Body of pancreas (tissue), 4 donors: ENCODE results near the gene HSBP1. TPM values are rescaled to one million over a fixed set of nuclear protein-coding genes. Genes with fewer than 3 reads are reported as not detected.

ENCODE experiments used
- ATAC-seq: fragments of 150-250 bp; one replicate; pipeline ENCODE4 v1.9.1; 2016
- DNase-seq, 4 donors: peaks; one replicate each; pipeline ENCODE4 v3.0.0-alpha.2; 2019
- H3K27ac ChIP-seq, 4 donors: fragments of 200-600 bp; sonication (generic); 1 replicate in 3 of 4; 2 replicates in 1 of 4; pipeline versions ENCODE4 v1.5.1 to v1.6.1; 2016 to 2019; ENCODE audit warnings: mild to moderate bottlenecking in 1 of 4, mixed read lengths in 1 of 4, moderate library complexity in 1 of 4
- H3K27me3 ChIP-seq, 2 donors: fragments of 200-600 bp; sonication (generic); one replicate each; pipeline ENCODE4 v1.6.0; 2016; ENCODE audit warnings: mild to moderate bottlenecking in 1 of 2
- H3K36me3 ChIP-seq, 2 donors: fragments of 200-600 bp; sonication (generic); replicated peaks in 1 of 2; 2 replicates each; pipeline ENCODE4 v1.5.1; 2016; ENCODE audit warnings: low read depth in 2 of 2; ENCODE audit not compliant: insufficient read depth in 1 of 2
- H3K4me1 ChIP-seq: fragments of 200-600 bp; sonication (generic); one replicate; pipeline ENCODE4 v1.6.0; 2016
- H3K4me3 ChIP-seq, 2 donors: fragments of 200-600 bp; sonication (generic); 1 replicate in 1 of 2; 2 replicates in 1 of 2; pipeline ENCODE4 v1.5.1; 2016 to 2019
- H3K9me3 ChIP-seq, 3 donors: fragments of 200-600 bp; sonication (generic); 1 replicate in 2 of 3; 2 replicates in 1 of 3; pipeline ENCODE4 v1.5.1; 2016
- POLR2A ChIP-seq, 3 donors: fragments of 450-650 bp; IDR thresholded peaks; one replicate each; pipeline ENCODE4 v1.6.1; 2016; ENCODE audit warnings: antibody characterized with exemption in 3 of 3, mild to moderate bottlenecking in 2 of 3
- WGBS, 2 donors: methylation state at CpG; one replicate each; pipeline ENCODE4 v1.1.5; 2017; 5-methylcytosine and 5-hydroxymethylcytosine counted together
- intact Hi-C: fragments of 100-400 bp; cut with DNase I; formaldehyde crosslinking; loops from one replicate; pipeline ENCODE4 v1.15.1; 2023
- total RNA-seq, 2 donors: library from RNA; depleted of rRNA; stranded (reverse); fragments of >200 nt; gene quantifications; one replicate each; pipeline ENCODE4 v1.1.0, GENCODE V29; 2016
- TF ChIP-seq, protein P1 (sequence below), 7 experiments: fragments of 450-650 bp in 4 of 7; fragments of 200-600 bp in 3 of 7; sonication (generic) in 3 of 7; IDR thresholded peaks; one replicate each; pipeline ENCODE4 v1.5.1; 2016 to 2019; ENCODE audit warnings: antibody characterized with exemption in 7 of 7

The HSBP1 gene
- total RNA-seq, 2 donors from 2014 or later: 4.9 to 12.5 TPM

DNA sequence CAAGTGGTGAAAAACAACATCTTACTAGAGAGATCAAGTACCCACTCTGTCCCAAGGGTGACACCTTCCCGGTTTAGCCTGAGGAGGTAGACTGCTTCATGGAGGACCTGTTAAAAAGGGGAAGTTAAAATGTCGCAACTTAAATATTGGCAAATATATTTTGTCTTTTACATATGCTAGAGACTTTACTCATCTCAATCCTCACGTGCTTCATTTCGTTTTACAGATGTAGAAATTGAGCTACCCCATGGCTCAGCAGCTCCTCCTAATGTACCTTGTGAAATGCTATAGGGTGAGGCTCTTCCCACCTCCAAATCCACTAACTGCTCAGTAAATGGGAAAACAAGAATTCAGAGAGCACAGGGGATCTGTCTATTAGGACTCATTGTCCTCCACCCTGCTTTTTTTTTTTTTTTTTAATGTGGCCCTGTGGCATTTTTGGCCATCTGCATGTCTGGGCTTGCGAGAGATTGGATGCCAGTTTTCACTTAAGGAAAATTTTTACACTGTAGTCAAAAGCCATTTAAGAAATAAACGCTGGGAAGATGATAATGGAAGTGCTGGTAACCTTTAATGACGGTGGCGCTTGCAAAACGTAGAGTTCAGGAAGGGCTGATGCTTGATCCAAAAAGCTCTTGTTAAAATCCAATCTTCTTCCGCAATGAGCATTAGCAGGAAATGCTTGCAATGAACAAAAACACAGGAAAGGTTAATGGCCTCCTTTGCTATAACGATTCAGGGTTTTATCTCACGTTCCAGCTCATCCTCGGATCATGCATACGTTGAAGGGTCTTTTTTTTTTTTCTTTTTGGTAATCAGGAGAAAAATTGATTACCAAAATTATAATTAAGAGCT, 39.8 kb downstream of the HSBP1 start:
- H3K36me3 ChIP-seq: no peaks in the 10 kb centered on the region
- DNase-seq: no peak
- intact Hi-C loops: no loop called here
- TF ChIP-seq, protein P1, sequence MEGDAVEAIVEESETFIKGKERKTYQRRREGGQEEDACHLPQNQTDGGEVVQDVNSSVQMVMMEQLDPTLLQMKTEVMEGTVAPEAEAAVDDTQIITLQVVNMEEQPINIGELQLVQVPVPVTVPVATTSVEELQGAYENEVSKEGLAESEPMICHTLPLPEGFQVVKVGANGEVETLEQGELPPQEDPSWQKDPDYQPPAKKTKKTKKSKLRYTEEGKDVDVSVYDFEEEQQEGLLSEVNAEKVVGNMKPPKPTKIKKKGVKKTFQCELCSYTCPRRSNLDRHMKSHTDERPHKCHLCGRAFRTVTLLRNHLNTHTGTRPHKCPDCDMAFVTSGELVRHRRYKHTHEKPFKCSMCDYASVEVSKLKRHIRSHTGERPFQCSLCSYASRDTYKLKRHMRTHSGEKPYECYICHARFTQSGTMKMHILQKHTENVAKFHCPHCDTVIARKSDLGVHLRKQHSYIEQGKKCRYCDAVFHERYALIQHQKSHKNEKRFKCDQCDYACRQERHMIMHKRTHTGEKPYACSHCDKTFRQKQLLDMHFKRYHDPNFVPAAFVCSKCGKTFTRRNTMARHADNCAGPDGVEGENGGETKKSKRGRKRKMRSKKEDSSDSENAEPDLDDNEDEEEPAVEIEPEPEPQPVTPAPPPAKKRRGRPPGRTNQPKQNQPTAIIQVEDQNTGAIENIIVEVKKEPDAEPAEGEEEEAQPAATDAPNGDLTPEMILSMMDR (IDR thresholded peaks at IDR 0.05): no peak
- no peak for TF ChIP-seq POLR2A (IDR thresholded peaks at IDR 0.05)
- ATAC-seq: no peak
- H3K27me3 ChIP-seq: no peaks in the 10 kb centered on the region
- no peak overlapping the region for H3K4me3 ChIP-seq
- H3K27ac ChIP-seq: no peak overlapping the region
- H3K4me1 ChIP-seq: no peaks in the 10 kb centered on the region
- H3K9me3 ChIP-seq: no peaks in the 10 kb centered on the region
- 69 to 70% methylated on average over 14 of the region's 14 CpGs for WGBS, 2 donors

DNA sequence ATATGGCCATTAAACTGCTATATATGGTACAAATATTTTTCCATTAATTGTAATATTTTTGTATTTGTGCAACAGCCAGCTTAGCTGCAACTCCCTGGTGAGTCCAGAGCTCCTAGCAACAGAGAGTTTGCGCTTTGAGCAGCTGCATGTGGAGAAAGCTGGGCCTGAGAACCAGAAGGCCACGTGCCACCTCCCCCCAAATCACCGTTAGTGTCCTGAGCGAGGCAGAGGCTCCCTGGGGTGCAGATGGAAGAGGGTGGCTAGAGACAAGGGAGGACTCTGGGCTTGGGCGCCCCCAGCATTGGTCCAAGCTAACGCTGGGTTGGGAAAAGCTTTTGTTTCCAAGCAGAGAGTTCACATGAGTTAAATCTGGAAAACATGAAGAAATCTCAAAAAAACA, 41.6 kb downstream of the HSBP1 start:
- WGBS, 2 donors: 83 to 87% methylated on average over 5 to 6 of the region's 6 CpGs
- no peak for ATAC-seq

DNA sequence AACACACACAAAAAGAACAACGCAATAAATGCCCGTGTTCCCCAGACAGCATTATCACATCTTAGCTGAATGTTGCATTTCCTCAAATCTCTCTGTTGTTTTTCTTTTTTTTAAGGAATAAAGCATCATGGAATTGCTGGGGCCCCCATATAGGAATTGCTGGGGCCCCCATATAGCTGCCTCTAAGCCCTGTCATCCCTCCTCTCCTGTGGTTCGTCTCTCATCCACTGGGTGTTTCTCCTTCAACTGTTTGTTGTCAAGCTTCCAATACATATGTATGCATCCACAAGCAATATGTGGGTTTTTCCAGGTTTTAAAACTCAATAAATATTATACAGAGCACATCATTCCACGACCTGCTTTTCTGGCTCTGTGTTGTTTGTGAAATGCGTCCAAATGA, 43.2 kb downstream of the HSBP1 start:
- WGBS, 2 donors: 65 to 66% methylated on average over 5 of the region's 5 CpGs
- TF ChIP-seq, protein P1 (IDR thresholded peaks at IDR 0.05): no peak
- TF ChIP-seq POLR2A (IDR thresholded peaks at IDR 0.05): no peak
- DNase-seq (no peak), ATAC-seq (no peak)
- H3K9me3 ChIP-seq: no peaks in the 10 kb centered on the region
- no peak overlapping the region for H3K4me3 ChIP-seq
- H3K36me3 ChIP-seq: no peaks in the 10 kb centered on the region
- H3K27me3 ChIP-seq: no peaks in the 10 kb centered on the region
- H3K27ac ChIP-seq: no peak overlapping the region
- H3K4me1 ChIP-seq: no peaks in the 10 kb centered on the region
- intact Hi-C loops: no loop called here

More for the DNA sequence above, 41.6 kb downstream of the HSBP1 start:
- no peak overlapping the region for H3K27ac ChIP-seq
- H3K27me3 ChIP-seq: no peaks in the 10 kb centered on the region
- H3K4me3 ChIP-seq: no peak overlapping the region
- H3K9me3 ChIP-seq: no peaks in the 10 kb centered on the region
- DNase-seq: no peak
- TF ChIP-seq, protein P1 (IDR thresholded peaks at IDR 0.05): no peak
- no peak for TF ChIP-seq POLR2A (IDR thresholded peaks at IDR 0.05)
- H3K4me1 ChIP-seq: no peaks in the 10 kb centered on the region
- intact Hi-C loops: no loop called here
- H3K36me3 ChIP-seq: no peaks in the 10 kb centered on the region

DNA sequence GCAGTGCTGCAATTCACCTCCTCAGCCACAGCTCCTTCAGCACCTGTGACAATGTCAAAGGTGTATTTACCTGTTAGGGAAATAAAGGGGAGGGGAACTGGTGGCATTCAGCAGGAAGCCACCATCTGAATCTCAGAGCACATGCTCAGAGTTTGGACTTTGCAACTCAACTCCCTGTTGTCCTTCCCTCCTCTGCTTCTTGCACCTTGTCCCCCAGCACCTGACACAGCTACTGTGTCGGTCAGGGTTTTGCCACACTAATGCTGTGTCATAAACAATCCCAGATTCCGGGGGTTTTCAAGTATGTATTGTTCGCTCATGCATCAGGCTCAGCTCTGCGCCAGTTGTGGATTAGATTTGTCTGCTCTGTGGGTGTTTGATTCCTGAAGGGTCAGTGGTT, 43.7 kb downstream of the HSBP1 start:
- ATAC-seq: no peak
- Histone ChIP-seq H3K27me3 (no peaks in the 10 kb centered on the region), H3K4me3 (no peak overlapping the region), H3K9me3 (no peaks in the 10 kb centered on the region), H3K27ac (no peak overlapping the region), H3K36me3 (no peaks in the 10 kb centered on the region), H3K4me1 (no peaks in the 10 kb centered on the region)
- WGBS, 2 donors: 84 to 89% methylated on average over 4 of the region's 4 CpGs
- intact Hi-C loops: no loop called here
- DNase-seq: no peak
- TF ChIP-seq POLR2A (IDR thresholded peaks at IDR 0.05): no peak
- TF ChIP-seq, protein P1 (IDR thresholded peaks at IDR 0.05): no peak

DNA sequence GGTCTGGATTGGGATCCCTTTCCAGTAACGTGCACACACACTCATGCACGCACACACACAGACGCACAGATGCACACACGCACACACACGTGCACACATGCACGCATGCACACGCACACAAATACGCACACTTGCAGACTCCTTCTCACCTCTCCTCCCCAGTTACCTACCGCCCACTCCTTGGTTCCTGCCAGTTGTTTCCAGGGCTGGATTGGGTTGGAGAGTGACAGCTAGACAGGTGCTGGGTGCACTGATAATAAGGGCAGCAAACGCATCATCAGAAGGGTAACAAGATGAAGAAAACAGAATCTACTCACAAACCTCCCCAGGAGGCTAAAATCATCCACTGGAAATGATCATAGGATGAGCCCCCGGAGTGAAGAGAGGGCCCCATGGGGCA, 45.0 kb downstream of the HSBP1 start:
- Histone ChIP-seq H3K4me1 (no peaks in the 10 kb centered on the region), H3K27ac (no peak overlapping the region), H3K4me3 (no peak overlapping the region), H3K9me3 (no peaks in the 10 kb centered on the region), H3K36me3 (no peaks in the 10 kb centered on the region), H3K27me3 (no peaks in the 10 kb centered on the region)
- no peak for DNase-seq
- intact Hi-C loops: no loop called here
- ATAC-seq: no peak
- no peak for TF ChIP-seq POLR2A (IDR thresholded peaks at IDR 0.05)
- TF ChIP-seq, protein P1 (IDR thresholded peaks at IDR 0.05): no peak
- 77 to 84% methylated on average over 11 of the region's 11 CpGs for WGBS, 2 donors
